ENCODE data around the gene SPACDR.
A peak's percentile ranks its signal among the peaks of the same experiment; 100 is the strongest.

Gene SPACDR

GRCh38 chr7:100434297-100435144 lies 29.5 kb downstream of the SPACDR start:
- no peak for DNase-seq (ENCODE audit: low spot score)

- DNase-seq (ENCODE audit: low spot score): no peak
Observed at GRCh38 chr7:100433592-100434296, 30.3 kb downstream of the SPACDR start.

GRCh38 chr7:100433276-100433591 lies 30.8 kb downstream of the SPACDR start:
- no peak for DNase-seq (ENCODE audit: low spot score)

- DNase-seq (ENCODE audit: low spot score): no peak
Observed at GRCh38 chr7:100432621-100433275, 31.3 kb downstream of the SPACDR start.

- no peak for DNase-seq (ENCODE audit: low spot score)
Observed at GRCh38 chr7:100432053-100432452, 32.0 kb downstream of the SPACDR start.

- no peak for DNase-seq (ENCODE audit: low spot score)
Observed at GRCh38 chr7:100431286-100431735, 32.7 kb downstream of the SPACDR start.

GRCh38 chr7:100430493-100431285 lies 33.4 kb downstream of the SPACDR start:
- no peak for DNase-seq (ENCODE audit: low spot score)

GRCh38 chr7:100429637-100430492 lies 34.2 kb downstream of the SPACDR start, which contains the start of gene MEPCE:
TSS of gene MEPCE (plus strand) at chr7:100429831. CDS start at chr7:100430019, 188 bp downstream.
- DNase-seq (ENCODE audit: low spot score): peak; percentile 93

- peak; percentile 100 for DNase-seq (ENCODE audit: low spot score)
Observed at GRCh38 chr7:100428967-100429636, 35.0 kb downstream of the SPACDR start.

- peak; percentile 98 for DNase-seq (ENCODE audit: low spot score)
Observed at GRCh38 chr7:100428199-100428966, 35.7 kb downstream of the SPACDR start, which contains the start of gene ZCWPW1. TSS of gene ZCWPW1 (minus strand) at chr7:100428703. CDS start at chr7:100420649, 8,054 bp downstream.

GRCh38 chr7:100427762-100428198 lies 36.3 kb downstream of the SPACDR start:
- no peak for DNase-seq (ENCODE audit: low spot score)

- DNase-seq (ENCODE audit: low spot score): no peak
Observed at GRCh38 chr7:100426516-100426915, 37.5 kb downstream of the SPACDR start.

- DNase-seq (ENCODE audit: low spot score): no peak
Observed at GRCh38 chr7:100425347-100425746, 38.7 kb downstream of the SPACDR start.

- DNase-seq (ENCODE audit: low spot score): no peak
Observed at GRCh38 chr7:100423315-100423714, 40.7 kb downstream of the SPACDR start.

- no peak for DNase-seq (ENCODE audit: low spot score)
Observed at GRCh38 chr7:100419660-100420226, 44.3 kb downstream of the SPACDR start.

- DNase-seq (ENCODE audit: low spot score): no peak
Observed at GRCh38 chr7:100418930-100419659, 45.0 kb downstream of the SPACDR start.

GRCh38 chr7:100415448-100415847 lies 48.6 kb downstream of the SPACDR start:
- DNase-seq (ENCODE audit: low spot score): no peak

GRCh38 chr7:100413889-100414288 lies 50.2 kb downstream of the SPACDR start:
- DNase-seq (ENCODE audit: low spot score): no peak

Measured in CD4-positive, alpha-beta T cell treated with Interleukin-6 at 100 ng/mL for 8 hours (primary cell).